ENCODE measurements around the gene MAD2L1BP. TPM values are rescaled to one million over a fixed set of nuclear protein-coding genes. Genes with fewer than 3 reads are reported as not detected.

The MAD2L1BP gene
- total RNA-seq, 2 experiments from 2014 or later: 30.8 to 43.3 TPM

DNA sequence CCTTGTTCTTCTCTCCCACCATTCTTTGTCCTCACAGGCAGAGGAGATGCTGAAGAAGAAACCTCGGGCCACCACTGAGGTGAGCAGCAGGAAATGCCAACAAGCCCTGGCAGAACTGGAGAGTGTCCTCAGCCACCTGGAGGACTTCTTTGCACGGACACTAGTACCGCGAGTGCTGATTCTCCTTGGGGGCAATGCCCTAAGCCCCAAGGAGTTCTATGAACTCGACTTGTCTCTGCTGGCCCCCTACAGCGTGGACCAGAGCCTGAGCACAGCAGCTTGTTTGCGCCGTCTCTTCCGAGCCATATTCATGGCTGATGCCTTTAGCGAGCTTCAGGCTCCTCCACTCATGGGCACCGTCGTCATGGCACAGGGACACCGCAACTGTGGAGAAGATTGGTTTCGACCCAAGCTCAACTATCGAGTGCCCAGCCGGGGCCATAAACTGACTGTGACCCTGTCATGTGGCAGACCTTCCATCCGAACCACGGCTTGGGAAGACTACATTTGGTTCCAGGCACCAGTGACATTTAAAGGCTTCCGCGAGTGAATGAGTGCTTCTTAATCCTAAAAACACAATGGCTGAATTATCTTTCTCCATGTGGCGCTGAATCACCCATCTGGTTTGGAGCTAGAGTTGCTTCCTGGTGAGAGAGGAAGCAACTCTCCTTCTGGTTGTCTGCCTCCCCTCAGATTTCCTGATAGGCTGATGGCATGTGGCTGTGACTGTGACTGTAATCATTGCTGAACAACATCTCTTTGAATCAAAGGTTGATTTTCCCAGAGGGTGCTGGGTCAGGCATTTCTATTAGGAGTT is 4.6 kb downstream of the MAD2L1BP start:
- H3K27ac ChIP-seq (ENCODE audit: low read depth, low read length, poor library complexity, severe bottlenecking): no peak overlapping the region
- no peak for TF ChIP-seq EZH2phosphoT487 (IDR thresholded peaks at IDR 0.05; ENCODE audit: borderline replicate concordance, low read depth, low read length)
- TF ChIP-seq CTCF (conservative IDR thresholded peaks at IDR 0.05; ENCODE audit: low read length): no peak
- peaks cover 19% of the 10 kb centered on the region for H3K4me1 ChIP-seq (ENCODE audit: insufficient read depth, low read length, poor library complexity, severe bottlenecking)
- no peak for DNase-seq (ENCODE audit: low spot score)
- no peak overlapping the region for H3K4me3 ChIP-seq (ENCODE audit: low read depth, low read length, poor library complexity, severe bottlenecking)
- no peaks in the 10 kb centered on the region for H3K9me3 ChIP-seq (ENCODE audit: low read length)
- no peaks in the 10 kb centered on the region for H3K9me2 ChIP-seq (ENCODE audit: insufficient read depth, low read length)
- peaks cover 62% of the 10 kb centered on the region for H3K36me3 ChIP-seq (ENCODE audit: insufficient read depth, low read length)
- intact Hi-C loops (cut with micrococcal nuclease; ENCODE audit: unreplicated experiment): loop anchor here (10.0 kb wide), 2 partner anchors 75 to 435 kb away; no protein-coding TSS in a partner anchor
- peaks cover 53% of the 10 kb centered on the region for H3K79me2 ChIP-seq (ENCODE audit: insufficient read depth, low read depth, low read length)
- ChIA-PET POLR2A (interaction anchor here (0.6 to 1.1 kb wide), 3 partner anchors 11 to 1759 kb away, joined by 3 read pairs; partner anchors contain the start of gene GTPBP2), CTCF (ENCODE audit: unreplicated experiment) (no interaction called here)
- no peaks in the 10 kb centered on the region for H4K20me1 ChIP-seq (ENCODE audit: insufficient read depth, low read length)
- H3K4me2 ChIP-seq (ENCODE audit: low read length): no peak overlapping the region
- TSS peak; percentile 20 for BruUV-seq (replicated peaks)
- no peak overlapping the region for H2AFZ ChIP-seq (ENCODE audit: low read length)

GRCh38 chr6:43644940-43645612 is 9.4 kb downstream of the MAD2L1BP start, which contains the start of gene RSPH9:
RSPH9 (plus strand) TSS chr6:43645036; CDS start chr6:43645099, 63 bp downstream.
- TF ChIP-seq EZH2phosphoT487 (IDR thresholded peaks at IDR 0.05; ENCODE audit: borderline replicate concordance, low read depth, low read length): no peak
- TF ChIP-seq CTCF (conservative IDR thresholded peaks at IDR 0.05; ENCODE audit: low read length): no peak
- no peaks in the 10 kb centered on the region for H3K9me2 ChIP-seq (ENCODE audit: insufficient read depth, low read length)
- DNase-seq (ENCODE audit: low spot score): no peak
- ChIA-PET CTCF (ENCODE audit: unreplicated experiment) (no interaction called here), POLR2A (interaction anchor here (0.7 to 1.0 kb wide), 2 partner anchors 16 to 951 kb away, joined by 3 to 4 read pairs; partner anchors contain the start of gene GTPBP2)
- peaks cover 30% of the 10 kb centered on the region for H3K36me3 ChIP-seq (ENCODE audit: insufficient read depth, low read length)
- H3K27ac ChIP-seq (ENCODE audit: low read depth, low read length, poor library complexity, severe bottlenecking): no peak within 1 kb of the TSS
- no TSS peak for BruUV-seq (replicated peaks)
- H4K20me1 ChIP-seq (ENCODE audit: insufficient read depth, low read length): no peaks in the 10 kb centered on the region
- peaks cover 12% of the 10 kb centered on the region for H3K79me2 ChIP-seq (ENCODE audit: insufficient read depth, low read depth, low read length)
- H3K9me3 ChIP-seq (ENCODE audit: low read length): no peaks in the 10 kb centered on the region
- no peak within 1 kb of the TSS for H2AFZ ChIP-seq (ENCODE audit: low read length)
- H3K4me2 ChIP-seq (ENCODE audit: low read length): peak within 1 kb of the TSS; percentile 23; the same call in 1 of the 2 replicates
- H3K4me3 ChIP-seq (ENCODE audit: low read depth, low read length, poor library complexity, severe bottlenecking): no peak within 1 kb of the TSS
- H3K4me1 ChIP-seq (ENCODE audit: insufficient read depth, low read length, poor library complexity, severe bottlenecking): no peaks in the 10 kb centered on the region
- intact Hi-C loops (cut with micrococcal nuclease; ENCODE audit: unreplicated experiment): no loop called here

All from OCI-LY7 (cell line).